HCT116 (cell line): ENCODE measurements around the gene ATXN1.

Source experiments
- CTCF ChIP-seq, 3 experiments: fragments of 200-600 bp in 1 of 3; sonication (generic) in 1 of 3; IDR thresholded peaks in 2 of 3; conservative IDR thresholded peaks in 1 of 3; 2 replicates each; pipeline ENCODE4 v1.5.1; 2012 to 2017; ENCODE audit warnings: low read depth in 2 of 3, low read length in 2 of 3, antibody characterized with exemption in 1 of 3, borderline replicate concordance in 1 of 3, control low read depth in 1 of 3, mild to moderate bottlenecking in 1 of 3, mixed read lengths in 1 of 3, mixed run types in 1 of 3, moderate library complexity in 1 of 3; ENCODE audit not compliant: insufficient read depth in 1 of 3
- YY1 ChIP-seq: IDR thresholded peaks from 2 replicates; pipeline ENCODE4 v1.6.1; 2011; ENCODE audit warnings: low read length, low read depth, moderate library complexity, mild to moderate bottlenecking; ENCODE audit not compliant: insufficient replicate concordance; ENCODE audit errors: extremely low read depth
- ZNF274 ChIP-seq: fragments of 200-500 bp; sonication (Bioruptor generic); IDR thresholded peaks from 2 replicates; pipeline ENCODE4 v1.6.1; 2014; ENCODE audit warnings: mild to moderate bottlenecking, low read depth, low read length, inconsistent platforms

DNA sequence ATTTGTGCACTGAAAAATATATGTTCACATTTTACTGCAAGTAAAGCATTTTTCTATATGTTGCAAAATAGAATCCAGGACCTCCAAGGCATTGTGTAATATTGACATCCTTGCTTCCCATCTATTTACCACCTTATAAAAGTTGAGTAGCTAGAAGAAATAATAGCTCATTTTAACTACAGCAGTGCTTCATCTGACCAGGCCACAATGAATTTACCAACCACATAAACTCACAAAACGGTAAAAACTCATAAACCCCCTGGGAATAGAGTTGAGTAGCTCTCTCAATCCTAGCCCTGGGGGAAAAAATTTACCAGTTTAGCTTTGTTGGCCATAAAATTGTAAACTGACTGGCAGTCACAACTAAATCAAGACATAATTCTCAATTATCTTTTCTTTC lies 3.9 kb downstream of the ATXN1 start:
- TF ChIP-seq CTCF (IDR thresholded peaks at IDR 0.05 in 2 of 3, conservative IDR thresholded peaks at IDR 0.05 in 1 of 3; ENCODE audit: borderline replicate concordance in 1 of 3, insufficient read depth in 1 of 3, low read depth in 2 of 3, low read length in 2 of 3), result no peak
- no peak for TF ChIP-seq ZNF274
- no peak for TF ChIP-seq YY1
